NCI-H526 treated with DMSO at 0.1 percent for 48 hours (cell line): ENCODE data around the gene ZFAND3.

ENCODE experiments used
- DNase-seq: peaks from one replicate; lab custom pipeline; 2025; lab: John Stamatoyannopoulos, UW

ZFAND3 gene

DNA sequence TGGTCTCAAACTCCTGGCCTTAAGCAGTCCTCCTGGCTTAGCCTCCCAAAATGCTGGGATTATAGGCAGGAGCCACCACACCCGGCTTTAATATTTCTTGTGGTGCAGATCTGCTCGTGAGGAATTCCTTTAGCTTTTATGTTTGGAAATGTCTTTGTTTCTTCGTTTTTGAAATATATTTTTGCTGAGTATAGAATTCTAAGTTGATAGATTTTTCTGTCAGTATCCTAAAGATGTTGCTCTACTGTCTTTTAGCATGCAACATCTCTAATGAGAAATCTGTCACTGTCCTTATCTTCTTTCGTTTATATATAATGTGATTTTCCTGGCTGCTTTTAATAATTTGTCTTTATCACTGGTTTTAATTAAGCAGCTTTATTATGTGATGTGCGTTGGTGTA, 75.1 kb downstream of the ZFAND3 start:
- DNase-seq: no peak

DNA sequence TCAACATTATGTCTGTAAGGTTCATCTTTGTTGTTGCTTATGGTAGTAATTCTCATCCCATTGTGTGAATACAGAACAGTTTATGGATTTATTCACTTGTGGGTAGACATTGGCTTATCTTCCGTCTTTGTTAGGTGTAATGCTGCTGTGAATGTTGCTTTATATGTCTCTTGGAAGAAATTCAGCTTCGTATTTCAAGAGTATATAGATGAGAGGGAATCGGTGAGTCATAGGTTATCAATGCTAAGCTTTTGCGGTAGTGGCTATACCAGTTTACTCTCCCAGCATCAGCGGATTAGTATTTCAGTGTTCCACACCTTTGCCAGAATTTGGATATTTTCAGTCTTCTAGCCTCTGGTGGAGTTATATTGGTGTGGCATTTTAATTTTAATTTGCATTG, 77.8 kb downstream of the ZFAND3 start:
- no peak for DNase-seq

DNA sequence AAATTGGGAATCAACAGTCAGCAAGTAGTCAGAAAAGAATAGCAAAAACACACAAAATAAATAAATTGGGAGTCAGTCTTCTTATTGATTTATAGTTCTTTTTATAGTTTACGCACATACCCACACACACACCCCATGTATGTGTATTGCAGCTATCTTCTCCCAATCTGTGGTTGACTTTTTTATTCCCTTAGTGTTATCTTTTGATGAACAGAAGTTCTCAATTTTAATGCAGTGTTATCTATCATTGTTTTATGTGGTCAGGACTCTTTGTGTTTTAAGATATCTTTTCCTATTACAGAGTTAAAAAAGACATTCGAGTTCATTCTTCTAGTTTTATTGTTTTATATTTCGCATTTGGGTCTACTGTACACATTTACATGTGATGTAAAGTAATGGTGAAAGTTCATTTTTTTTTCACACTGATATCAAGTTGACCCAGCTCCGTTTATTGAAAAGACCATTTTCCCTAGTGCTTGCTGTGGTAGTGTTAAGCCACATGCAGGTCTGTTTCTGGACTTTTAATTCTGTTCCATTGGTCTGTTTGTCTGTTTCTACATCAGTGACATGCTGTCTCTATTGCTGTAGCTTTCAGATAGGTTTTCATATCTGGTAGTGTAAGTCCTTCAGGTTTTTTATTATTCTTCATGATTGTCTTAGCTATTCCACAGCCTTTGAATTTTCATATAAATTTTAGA, 78.4 kb downstream of the ZFAND3 start:
- DNase-seq: no peak

DNA sequence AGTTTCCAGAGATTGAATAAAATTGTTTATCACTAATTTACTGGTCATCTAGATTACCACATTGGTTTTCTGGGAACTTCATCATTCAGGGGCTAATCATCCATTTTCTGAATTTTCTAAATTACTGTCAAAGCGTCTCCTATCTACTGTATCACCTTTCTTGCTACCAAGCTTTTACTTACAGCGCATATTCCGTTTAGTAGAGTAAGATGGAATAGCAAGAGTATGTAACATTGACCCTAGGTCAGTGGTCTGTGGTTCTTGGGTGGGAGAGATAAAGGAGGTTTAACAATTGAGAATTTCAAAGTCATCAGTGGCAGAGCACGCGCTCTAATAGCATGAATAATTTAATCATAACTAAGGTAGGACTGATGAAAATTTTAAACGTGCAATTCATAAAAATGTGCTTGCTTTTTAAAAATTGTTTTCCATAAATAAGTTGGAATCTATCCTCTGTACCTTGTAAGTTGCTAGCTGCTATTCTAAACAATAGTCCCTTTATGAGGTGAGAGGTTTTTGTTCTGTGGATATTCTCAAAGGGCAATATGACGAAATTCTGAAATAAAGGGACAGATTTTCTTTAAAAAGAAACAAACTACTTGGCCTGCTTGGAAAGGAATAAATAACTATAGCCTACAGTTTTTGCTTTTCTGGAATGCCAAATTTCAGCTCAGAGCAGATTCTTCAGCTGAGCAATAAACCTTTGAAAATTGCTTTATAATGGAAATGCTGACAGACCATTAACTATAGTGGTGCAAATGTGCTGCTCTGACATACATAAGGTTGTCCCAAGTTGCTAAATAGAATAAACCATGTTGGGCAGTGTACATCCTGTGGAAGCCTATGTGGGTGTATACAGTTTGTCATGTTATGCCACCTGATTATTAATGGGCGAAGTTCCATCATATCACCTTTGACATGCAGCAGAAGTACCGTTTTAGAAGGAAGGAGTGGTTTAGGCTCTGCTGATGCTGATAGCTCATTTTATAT, 84.1 kb downstream of the ZFAND3 start:
- DNase-seq: no peak

DNA sequence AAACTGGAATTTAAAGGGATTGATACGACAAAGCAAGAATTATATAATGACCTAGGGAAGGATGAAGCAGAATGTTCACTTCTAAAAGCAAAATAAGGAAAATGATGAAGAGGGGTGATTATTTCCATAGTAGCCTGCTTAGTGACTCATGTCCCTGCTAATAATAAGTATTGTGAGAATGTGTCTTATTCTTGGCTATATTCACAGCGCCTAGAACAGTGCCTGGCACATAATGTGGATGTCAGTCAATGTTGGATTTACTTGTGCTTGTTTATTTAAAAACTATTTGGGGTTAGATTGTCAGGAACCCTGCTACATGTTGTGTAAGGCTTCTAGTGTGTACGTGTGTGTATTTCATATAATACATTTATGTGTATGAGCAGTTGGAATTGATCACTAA, 85.1 kb downstream of the ZFAND3 start:
- DNase-seq: no peak

DNA sequence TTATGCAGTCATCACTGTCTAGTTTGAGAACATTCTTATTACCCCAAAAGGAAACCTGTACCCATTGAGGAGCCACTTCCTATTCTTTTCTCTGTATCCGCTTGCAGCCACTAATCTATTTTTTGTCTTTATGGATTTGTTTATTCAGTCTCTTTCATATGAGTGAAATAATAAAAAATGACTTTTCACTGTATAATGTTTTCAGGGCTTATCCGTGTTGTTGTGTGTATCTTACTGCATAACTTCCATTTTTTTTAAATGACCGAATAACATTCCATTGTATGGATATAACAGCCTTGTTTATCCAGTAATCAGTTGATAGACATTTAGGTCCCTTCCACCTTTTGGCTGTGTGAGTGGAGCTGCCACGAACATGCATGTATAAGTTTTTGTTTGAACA, 86.6 kb downstream of the ZFAND3 start:
- DNase-seq: no peak

DNA sequence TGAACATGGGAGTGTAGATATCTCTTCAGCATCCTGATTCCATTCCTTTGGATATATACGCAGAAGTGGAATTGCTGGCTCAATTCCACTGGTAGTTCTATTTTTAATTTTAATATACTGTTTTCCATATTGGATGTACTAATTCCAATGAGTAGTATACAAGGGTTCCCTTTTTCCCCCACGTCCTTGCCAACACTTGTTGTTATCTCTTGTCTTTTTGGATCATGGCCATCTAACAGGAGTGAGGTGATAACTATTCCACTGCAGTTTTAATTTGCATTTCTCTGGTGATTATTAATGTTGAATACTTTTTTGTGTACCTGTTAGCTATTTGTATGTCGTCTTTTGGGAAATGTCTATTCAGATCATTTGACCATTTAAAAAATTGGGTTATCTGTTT, 91.5 kb downstream of the ZFAND3 start:
- DNase-seq: no peak

DNA sequence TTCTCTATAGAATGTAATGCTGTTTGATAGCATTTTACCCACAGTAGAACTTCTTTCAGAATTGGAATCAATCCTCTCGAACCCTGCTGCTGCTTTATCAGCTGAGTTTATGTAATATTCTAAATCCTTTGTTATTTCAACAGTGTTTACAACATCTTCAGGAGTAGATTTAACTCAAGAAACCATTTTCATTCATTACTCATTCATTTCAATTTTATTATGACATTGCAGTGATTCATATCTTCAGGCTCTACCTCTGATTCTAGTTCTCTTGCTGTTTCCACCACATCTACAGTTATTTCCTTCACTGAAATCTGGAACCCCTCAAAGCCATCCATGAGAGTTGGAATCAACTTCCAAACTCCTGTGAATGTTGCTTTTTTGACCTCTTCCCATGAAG, 93.7 kb downstream of the ZFAND3 start:
- DNase-seq: no peak

DNA sequence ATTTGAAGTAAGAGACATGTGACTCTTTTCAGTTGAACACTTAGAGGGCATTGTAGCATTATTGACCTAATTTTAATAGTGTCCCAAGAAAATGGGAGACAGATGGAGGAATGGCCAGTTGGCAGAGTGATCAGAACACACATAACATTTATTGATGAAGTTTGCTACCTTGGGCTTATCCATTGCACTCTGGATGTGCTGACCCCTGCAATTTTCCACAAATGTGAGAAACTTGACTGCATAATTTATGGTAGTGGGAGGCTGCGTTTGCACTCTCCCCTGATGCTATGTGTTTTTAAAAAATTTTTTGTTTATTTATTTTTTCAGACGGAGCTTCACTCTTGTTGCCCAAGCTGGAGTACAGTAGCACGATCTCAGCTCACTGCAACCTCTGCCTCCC, 95.9 kb downstream of the ZFAND3 start:
- no peak for DNase-seq

DNA sequence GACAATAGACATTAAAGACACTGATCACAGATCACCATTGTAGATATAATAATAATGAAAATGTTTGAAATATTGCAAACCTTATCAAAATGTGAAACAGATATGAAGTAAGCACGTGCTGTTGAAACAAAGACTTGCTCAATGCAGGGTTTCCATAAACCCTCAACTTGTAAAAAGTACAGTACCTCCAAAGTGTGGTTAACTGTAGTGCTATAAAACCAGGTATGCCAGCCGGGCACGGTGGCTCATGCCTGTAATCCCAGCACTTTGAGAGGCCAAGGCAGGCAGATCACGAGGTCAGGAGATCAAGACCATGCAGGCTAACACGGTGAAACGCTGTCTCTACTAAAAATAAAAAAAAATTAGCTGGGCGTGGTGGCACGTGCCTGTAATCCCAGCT, 96.6 kb downstream of the ZFAND3 start:
- no peak for DNase-seq

DNA sequence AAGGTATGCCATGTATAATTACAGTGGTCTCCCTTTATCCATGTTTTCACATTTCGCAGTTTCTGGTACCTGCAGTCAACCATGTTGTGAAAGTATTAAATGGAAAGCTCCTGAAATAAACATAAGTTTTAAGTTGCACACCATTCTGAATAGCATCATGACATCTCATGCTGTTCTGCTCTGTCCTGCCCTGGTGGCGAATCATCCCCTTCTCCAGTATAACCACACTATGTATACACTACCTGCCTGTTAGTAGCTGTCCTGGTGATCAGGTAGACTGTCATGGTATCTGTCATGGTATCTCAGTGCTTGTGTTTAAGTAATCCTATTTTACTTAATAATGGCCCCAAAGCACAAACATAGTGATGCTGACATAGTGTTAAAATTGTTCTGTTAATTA, 97.1 kb downstream of the ZFAND3 start:
- DNase-seq: no peak

DNA sequence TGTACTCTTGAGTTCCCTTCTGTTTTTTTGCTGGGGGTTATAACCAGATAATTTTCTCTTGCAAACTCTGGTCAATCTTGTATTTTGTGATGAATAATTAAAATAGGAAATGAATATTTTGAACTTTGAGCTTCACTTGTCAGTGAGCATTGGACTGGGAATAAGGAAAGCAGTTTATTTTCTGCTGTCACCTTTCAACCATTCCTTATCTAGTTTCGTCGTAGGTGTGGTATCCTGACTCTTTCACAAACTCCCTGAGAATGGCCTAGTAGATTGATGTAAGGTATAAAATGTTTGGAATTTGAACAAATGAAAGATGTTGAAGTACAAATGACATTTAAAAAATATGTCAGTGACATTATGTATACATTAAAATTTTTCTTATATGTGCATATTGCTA, 98.0 kb downstream of the ZFAND3 start:
- no peak for DNase-seq

DNA sequence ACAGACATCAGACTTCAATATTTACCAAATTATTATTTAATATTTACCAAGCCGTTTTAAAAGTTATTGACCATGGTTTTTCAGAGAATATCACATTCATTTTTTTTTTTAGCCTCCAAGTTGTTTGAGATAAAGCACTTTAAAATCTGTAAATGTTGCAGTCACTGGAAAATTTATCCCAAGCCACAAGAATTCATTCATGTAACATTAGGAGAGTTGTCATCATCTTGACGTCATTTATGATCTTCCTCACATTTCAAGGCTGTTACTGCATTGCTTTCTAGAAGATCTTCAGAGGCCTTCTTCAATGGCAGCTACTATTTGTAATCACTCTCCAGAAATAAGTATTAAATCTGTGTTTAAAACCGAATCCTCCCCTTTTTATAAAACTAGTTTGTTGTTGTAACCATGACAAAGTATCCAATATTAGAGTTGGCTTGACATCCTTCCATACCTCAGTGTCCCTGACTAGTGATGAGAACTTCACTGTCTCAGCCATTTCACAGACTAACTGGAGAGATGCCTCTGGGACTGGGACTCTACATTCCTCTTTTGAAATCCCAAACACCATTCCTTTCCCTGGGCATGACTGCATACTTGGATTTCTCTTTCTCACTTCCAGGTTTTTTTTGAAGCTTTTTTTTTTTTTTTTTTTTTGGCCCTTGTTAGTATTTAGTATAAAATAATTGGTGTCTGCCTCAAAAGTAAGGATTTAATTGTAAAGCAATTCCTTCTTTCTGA, 100.1 kb downstream of the ZFAND3 start:
- DNase-seq: no peak

DNA sequence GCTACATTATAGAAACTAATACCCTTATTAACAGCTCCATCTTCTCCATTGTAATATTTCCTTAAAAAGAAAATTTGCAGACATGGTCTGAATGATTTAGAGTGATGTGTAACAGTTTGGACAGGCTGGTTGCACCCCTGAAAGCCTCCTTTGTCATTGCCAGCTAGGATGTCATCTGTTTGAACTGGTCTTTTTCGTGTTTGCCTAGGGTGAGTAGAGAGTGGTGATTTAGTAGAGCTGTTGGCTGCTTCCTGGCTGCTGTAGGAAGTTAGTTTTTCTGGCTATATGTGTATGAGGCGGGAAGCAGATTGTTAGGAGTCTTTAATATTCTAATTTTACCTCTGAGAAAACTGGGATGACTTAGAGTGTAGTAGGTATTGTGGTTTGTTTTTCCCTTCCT, 101.1 kb downstream of the ZFAND3 start:
- no peak for DNase-seq

DNA sequence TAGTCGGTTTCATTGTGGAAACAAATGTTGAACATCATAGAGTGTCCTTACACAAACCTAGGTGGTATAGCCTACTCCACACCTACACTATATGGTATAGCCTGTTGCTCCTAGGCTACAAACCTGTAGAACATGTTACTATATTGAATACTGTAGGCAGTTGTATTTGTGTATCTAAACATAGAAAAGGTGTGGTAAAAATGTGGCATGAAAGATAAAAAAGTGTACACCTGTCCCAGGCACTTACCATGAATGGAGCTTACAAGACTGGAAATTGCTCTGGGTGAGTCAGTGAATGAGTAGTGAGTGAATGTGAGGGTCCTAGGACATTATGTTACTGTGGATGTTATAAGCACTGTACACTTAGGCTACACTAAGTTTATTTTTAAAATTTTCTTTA, 103.0 kb downstream of the ZFAND3 start:
- DNase-seq: no peak

DNA sequence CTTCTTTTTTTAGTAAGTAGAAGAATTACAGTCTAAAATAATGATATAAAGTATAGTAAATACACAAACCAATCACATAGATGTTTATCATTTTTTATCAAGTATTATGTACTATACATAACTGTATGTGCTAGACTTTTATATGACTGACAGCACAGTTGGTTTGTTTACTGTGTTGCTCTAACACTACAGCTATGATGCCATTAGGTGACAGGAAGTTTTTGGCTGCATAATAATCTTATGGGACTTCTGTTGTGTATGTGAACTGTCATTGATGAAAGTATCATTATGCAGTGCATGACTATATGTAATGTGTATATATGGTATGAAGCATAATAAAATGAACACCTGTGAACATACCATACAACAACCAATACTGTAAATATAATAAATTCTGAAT, 104.0 kb downstream of the ZFAND3 start:
- DNase-seq: no peak

DNA sequence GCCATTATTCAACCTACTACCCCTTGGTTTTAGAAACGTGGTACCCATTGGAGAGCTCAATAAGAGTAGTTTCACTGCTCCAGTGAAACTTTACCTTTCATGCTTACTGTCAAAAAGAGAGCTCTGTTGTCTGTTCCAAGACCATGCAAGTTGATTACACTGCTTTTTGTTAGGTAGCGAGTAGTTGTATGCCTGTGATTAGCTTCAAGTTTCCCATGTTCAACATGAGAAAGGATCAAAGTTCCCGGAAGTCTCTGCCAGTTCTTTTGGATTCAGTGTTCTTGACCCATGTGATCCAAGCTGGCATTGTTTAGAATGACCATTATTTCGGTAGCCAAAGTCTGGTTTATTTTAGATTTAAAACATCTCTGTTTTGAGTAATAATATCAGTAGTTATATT, 107.1 kb downstream of the ZFAND3 start:
- no peak for DNase-seq

DNA sequence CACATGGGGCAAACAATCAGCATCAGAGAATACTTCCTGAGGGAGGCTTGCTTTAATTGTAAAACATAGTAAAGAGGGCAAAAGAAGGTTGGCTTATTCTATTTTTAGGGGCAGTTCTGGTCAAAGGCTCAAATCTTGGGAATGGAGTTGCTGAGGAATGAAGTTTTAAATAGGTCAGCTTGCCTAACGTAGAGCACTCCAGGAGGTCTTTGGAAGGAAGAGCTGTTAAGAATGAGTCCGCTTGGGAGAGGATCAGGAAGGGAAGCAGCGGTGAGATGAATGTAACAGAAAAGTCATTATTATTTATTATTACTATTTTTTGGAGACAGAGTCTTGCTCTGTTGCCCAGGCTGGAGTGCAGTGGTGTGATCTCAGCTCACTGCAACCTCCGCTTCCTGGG, 108.7 kb downstream of the ZFAND3 start:
- DNase-seq: no peak

DNA sequence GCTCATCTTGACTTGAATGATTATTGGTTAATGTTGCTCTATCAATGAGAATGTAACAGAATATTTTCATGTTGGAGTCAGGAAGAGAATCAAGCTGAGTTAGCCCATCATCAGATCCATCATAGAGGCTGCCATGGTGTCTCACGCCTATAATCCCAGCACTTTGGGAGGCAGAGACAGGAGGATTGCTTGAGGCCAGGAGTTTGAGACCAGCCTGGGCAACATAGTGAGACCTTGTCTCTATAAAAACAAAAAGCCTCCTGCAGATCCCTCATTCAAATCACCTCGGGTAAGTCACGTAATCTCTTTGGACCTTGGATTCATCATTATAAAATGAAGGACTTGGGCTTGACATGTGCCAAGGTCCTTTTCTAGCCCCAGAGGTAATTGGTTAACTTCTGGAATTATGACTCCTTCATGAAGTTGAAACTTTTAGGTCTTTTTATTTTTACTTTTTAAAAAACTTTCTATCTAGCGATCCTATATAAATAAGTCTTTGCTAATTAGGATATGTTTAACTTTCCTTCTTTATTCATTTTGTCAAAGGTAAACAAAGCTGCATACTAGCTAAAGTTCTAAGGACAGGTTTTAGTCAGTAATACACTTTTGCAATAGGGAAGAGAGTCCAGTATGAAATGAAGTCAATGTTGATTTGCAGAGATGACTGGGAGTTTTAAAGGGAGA, 110.9 kb downstream of the ZFAND3 start:
- no peak for DNase-seq

DNA sequence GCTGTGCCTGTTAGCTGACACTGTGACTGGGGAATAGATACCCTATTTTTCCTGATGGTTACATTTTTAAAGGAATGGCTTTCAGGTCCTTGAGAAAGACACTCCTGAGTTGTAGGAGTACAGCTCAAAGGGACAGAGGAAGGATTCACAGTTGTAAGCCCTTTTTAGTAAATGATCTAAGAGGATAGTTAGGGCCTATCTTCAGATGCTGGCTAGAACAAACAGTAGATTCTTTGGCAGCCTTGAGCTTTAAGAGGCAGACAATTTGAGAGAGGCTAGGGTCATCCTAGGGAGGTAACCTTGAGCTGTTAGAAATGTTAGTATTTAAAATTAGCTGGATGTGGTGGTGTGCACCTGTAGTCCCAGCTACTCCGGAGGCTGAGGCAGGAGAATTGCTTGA, 111.5 kb downstream of the ZFAND3 start:
- DNase-seq: no peak

DNA sequence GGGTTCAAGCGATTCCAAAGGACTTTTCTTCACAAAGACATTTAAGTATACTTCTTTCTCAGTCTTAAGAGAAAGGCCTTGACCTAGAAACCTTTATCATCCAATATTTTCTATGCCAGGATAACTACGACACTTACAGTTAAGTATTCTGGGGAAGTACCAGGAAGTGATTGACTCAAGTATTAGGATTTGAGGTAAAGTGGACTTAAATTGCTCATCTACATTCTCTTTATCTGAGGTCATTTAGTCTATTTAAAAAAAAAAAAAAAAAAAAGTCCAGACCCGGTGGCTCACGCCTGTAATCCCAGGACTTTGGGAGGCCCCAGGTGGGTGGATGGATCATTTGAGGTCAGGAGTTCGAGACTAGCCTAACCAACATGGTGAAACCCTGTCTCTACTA, 114.7 kb downstream of the ZFAND3 start:
- no peak for DNase-seq

DNA sequence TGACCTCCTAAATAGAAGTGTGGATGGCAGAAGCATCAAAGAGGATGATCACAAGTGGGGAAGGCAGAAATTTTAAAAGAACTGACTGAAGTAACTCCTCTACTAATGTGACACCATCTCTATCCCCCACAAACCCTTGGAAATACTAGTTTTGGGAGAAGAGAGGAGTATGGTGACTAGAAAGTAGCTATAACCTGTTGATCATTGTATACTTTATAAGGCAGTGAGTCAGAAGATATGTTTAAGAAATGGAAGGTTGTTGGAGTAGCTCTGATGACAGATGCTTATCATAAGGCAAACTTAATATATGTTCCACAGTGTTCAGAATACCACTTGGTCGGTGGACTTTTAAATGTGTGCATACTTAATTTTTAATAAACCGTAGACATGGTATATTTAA, 116.6 kb downstream of the ZFAND3 start:
- DNase-seq: no peak
